DND-41 (cell line): ENCODE measurements around the gene PAPLN.

ENCODE experiments used
- ATAC-seq: fragments of 200-7000 bp; cut with Tn5 transposase; 3 replicates; pipeline ENCODE4 v1.9.1; 2021; ENCODE audit warnings: low read depth; ENCODE audit not compliant: insufficient read depth
- DNase-seq: peaks from one replicate; pipeline ENCODE4 v3.0.0-alpha.2; 2020
- H2AFZ ChIP-seq: 2 replicates; pipeline ENCODE4 v1.6.0; 2012; ENCODE audit warnings: low read depth, low read length
- H3K27ac ChIP-seq: 2 replicates; pipeline ENCODE4 v1.5.1; 2012; ENCODE audit warnings: low read length, inconsistent platforms
- H3K27me3 ChIP-seq: fragments of 200-600 bp; sonication (generic); 2 replicates; pipeline ENCODE4 v1.6.0; 2012; ENCODE audit warnings: low read length, mild to moderate bottlenecking, inconsistent platforms; ENCODE audit not compliant: insufficient read depth, poor library complexity
- H3K36me3 ChIP-seq: 2 replicates; pipeline ENCODE4 v1.5.1; 2012; ENCODE audit warnings: low read length, inconsistent platforms; ENCODE audit not compliant: insufficient read depth
- H3K4me1 ChIP-seq: 2 replicates; pipeline ENCODE4 v1.5.1; 2012; ENCODE audit warnings: mild to moderate bottlenecking, low read length; ENCODE audit not compliant: insufficient read depth
- H3K4me2 ChIP-seq: 2 replicates; pipeline ENCODE4 v1.6.0; 2012; ENCODE audit warnings: mild to moderate bottlenecking, moderate library complexity, low read length, inconsistent platforms; ENCODE audit not compliant: insufficient read depth
- H3K4me3 ChIP-seq, 2 experiments: fragments of 200-600 bp in 1 of 2; shearing (Covaris generic) in 1 of 2; 2 replicates each; pipeline ENCODE4 v1.5.1; 2012 to 2016; ENCODE audit warnings: inconsistent platforms in 2 of 2, low read length in 2 of 2, mild to moderate bottlenecking in 2 of 2, low read depth in 1 of 2, moderate library complexity in 1 of 2
- H3K79me2 ChIP-seq: 2 replicates; pipeline ENCODE4 v1.6.0; 2012; ENCODE audit warnings: low read length, inconsistent platforms; ENCODE audit not compliant: insufficient read depth
- H3K9ac ChIP-seq: 2 replicates; pipeline ENCODE4 v1.6.0; 2012; ENCODE audit warnings: low read depth, mild to moderate bottlenecking, inconsistent platforms, low read length, moderate library complexity
- H3K9me3 ChIP-seq: 2 replicates; pipeline ENCODE4 v1.5.1; 2012; ENCODE audit warnings: low read length, moderate library complexity, mild to moderate bottlenecking, inconsistent platforms; ENCODE audit not compliant: insufficient read depth, severe bottlenecking
- H4K20me1 ChIP-seq: 2 replicates; pipeline ENCODE4 v1.6.0; 2012; ENCODE audit warnings: low read length; ENCODE audit not compliant: insufficient read depth
- EZH2 ChIP-seq: IDR thresholded peaks from 3 replicates; pipeline ENCODE4 v1.6.1; 2012; ENCODE audit warnings: borderline replicate concordance, low read depth, mild to moderate bottlenecking, moderate library complexity, low read length, inconsistent platforms; ENCODE audit not compliant: severe bottlenecking
- TF ChIP-seq, protein P1 (sequence below): IDR thresholded peaks from 2 replicates; pipeline ENCODE4 v1.5.1; 2012; ENCODE audit warnings: borderline replicate concordance, low read length, moderate library complexity, mild to moderate bottlenecking; ENCODE audit not compliant: poor library complexity, severe bottlenecking; ENCODE audit errors: extremely low read depth

PAPLN gene

DNA sequence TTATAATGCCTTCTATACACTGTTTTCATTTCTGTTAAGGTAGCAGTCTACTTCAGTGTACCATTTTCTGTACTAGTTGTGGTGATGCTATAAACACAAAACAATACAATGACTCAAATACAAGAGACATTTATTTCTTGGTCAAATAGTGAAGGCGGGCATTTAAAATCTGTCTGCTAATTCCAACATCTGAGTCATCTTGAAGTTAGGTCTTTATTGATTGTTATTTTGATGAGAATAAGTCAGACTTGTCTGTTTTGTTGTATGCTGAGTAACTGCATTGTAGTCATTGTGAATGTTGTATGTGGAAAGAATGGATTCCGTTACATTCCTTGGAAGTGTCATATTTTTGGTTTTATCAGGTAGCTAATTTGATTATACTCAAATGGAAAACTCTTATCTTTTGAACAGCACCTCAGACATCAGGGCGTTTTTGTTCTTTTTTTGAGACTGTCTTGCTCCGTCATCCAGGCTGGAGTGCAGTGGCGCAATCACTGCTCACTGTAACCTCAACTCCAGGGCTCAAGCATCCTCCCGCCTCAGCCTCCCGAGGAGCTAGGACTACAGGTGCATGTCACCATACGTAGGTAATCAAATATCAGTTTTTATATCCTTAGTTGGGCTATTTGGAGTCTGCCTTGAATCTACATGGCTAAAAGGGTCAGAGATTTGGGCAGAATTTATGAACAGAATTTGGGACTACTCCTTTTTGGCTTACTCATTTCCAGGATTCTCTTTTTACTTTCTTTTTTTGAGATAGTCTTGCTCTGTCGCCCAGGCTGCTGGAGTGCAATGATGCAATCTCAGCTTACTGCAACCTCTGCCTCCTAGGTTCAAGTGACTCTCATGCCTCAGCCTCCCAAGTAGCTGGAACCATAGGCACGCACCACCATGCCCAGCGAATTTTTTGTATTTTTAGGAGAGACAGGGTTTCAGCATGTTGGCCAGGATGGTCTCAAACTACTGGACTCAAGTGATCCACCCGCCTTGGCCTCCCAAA is 56.8 kb downstream of the PAPLN start:
- no peaks in the 10 kb centered on the region for H4K20me1 ChIP-seq
- H3K79me2 ChIP-seq = no peaks in the 10 kb centered on the region
- H3K9me3 ChIP-seq = no peaks in the 10 kb centered on the region
- no peak overlapping the region for H3K4me2 ChIP-seq
- H2AFZ ChIP-seq = no peak overlapping the region
- H3K27me3 ChIP-seq = no peaks in the 10 kb centered on the region
- no peak overlapping the region for H3K9ac ChIP-seq
- H3K36me3 ChIP-seq = peaks cover 24% of the 10 kb centered on the region
- no peaks in the 10 kb centered on the region for H3K4me1 ChIP-seq
- no peak overlapping the region for H3K27ac ChIP-seq
- ATAC-seq = no peak
- no peak overlapping the region for H3K4me3 ChIP-seq
- no peak for TF ChIP-seq EZH2
- TF ChIP-seq, protein P1, sequence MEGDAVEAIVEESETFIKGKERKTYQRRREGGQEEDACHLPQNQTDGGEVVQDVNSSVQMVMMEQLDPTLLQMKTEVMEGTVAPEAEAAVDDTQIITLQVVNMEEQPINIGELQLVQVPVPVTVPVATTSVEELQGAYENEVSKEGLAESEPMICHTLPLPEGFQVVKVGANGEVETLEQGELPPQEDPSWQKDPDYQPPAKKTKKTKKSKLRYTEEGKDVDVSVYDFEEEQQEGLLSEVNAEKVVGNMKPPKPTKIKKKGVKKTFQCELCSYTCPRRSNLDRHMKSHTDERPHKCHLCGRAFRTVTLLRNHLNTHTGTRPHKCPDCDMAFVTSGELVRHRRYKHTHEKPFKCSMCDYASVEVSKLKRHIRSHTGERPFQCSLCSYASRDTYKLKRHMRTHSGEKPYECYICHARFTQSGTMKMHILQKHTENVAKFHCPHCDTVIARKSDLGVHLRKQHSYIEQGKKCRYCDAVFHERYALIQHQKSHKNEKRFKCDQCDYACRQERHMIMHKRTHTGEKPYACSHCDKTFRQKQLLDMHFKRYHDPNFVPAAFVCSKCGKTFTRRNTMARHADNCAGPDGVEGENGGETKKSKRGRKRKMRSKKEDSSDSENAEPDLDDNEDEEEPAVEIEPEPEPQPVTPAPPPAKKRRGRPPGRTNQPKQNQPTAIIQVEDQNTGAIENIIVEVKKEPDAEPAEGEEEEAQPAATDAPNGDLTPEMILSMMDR = no peak
- DNase-seq = no peak

DNA sequence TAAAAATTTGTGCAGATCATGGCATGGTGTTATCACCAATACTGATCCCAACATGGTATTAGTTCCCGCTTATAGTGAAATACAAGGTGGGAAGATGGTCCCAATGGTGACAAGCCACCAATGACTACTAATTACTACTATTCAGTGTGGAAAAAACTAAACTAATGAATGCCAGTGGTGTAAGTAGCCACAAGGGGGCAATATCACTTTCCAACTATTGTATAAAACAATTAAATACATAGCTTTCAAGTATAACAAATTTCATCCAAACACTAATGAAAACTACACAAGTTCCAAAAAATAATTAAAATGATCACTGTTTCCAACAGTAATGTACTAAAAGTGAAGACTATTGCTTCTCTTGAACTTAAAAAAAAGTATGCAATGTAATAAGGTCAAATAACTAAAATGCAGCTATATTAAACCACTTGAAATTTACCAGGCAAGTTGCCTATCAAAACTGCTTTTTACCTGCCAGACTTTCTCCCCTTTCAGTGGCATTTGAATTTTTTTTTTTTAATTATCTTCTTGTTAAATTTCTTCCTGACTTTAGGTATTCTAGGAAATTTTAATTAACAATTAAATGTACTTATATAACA is 58.0 kb downstream of the PAPLN start:
- H3K4me3 ChIP-seq = no peak overlapping the region
- H4K20me1 ChIP-seq = no peaks in the 10 kb centered on the region
- peaks cover 22% of the 10 kb centered on the region for H3K36me3 ChIP-seq
- no peaks in the 10 kb centered on the region for H3K4me1 ChIP-seq
- no peak for DNase-seq
- no peaks in the 10 kb centered on the region for H3K27me3 ChIP-seq
- no peaks in the 10 kb centered on the region for H3K79me2 ChIP-seq
- H2AFZ ChIP-seq = no peak overlapping the region
- no peak overlapping the region for H3K9ac ChIP-seq
- TF ChIP-seq, protein P1 = peak; percentile 81
- TF ChIP-seq EZH2 = no peak
- H3K9me3 ChIP-seq = no peaks in the 10 kb centered on the region
- no peak overlapping the region for H3K4me2 ChIP-seq
- no peak overlapping the region for H3K27ac ChIP-seq
- ATAC-seq = peak; percentile 50; the same call in 2 of the 3 replicates

DNA sequence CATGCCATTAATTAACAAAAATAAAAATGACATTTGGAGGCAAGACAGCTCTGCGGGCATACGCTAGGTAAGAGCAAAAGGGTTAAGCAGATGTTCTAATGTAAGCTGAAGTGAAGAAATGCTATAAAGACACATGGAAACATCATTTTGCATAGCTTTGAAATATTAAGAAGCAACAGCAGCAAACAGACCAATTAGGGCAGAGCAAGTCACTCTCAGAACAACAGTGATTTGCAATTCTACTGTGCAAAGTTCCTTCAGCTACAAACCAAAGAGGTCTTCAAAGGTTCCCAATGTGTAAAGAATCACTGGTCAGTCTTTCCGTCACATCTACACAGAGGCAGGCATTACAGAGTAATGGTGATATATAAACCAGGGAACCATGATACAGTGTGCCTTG is 68.2 kb downstream of the PAPLN start:
- DNase-seq (no peak), ATAC-seq (no peak)
- H3K9ac ChIP-seq = no peak overlapping the region
- no peak overlapping the region for H2AFZ ChIP-seq
- H3K27me3 ChIP-seq = no peaks in the 10 kb centered on the region
- H3K79me2 ChIP-seq = no peaks in the 10 kb centered on the region
- H3K4me3 ChIP-seq = no peak overlapping the region
- no peaks in the 10 kb centered on the region for H3K9me3 ChIP-seq
- TF ChIP-seq EZH2 = no peak
- TF ChIP-seq, protein P1 = no peak
- H4K20me1 ChIP-seq = no peaks in the 10 kb centered on the region; the same call in 1 of the 2 replicates
- no peak overlapping the region for H3K27ac ChIP-seq
- no peak overlapping the region for H3K4me2 ChIP-seq
- no peaks in the 10 kb centered on the region for H3K4me1 ChIP-seq
- no peaks in the 10 kb centered on the region for H3K36me3 ChIP-seq
